K562 (cell line): ENCODE data around the gene CNRIP1. TPM values are rescaled to one million over a fixed set of nuclear protein-coding genes. Genes with fewer than 3 reads are reported as not detected.

Source experiments
- ATAC-seq: fragments of 200-7000 bp; cut with Tn5 transposase; 3 replicates; pipeline ENCODE4 v1.9.1; 2020; ENCODE audit warnings: moderate library complexity
- BruUV-seq: library from RNA; stranded (reverse); fragments of 400-500 nt; replicated peaks from 2 replicates; lab custom pipeline; 2021; lab: Mats Ljungman, UMichigan
- CTCF ChIA-PET: fragments of 300-600 bp; formaldehyde crosslinking; extraction: SDS; loops from one replicate; lab custom pipeline; 2021; ENCODE audit warnings: low intra/inter-chr PET ratio; lab: Yijun Ruan, JAX
- POLR2A ChIA-PET: fragments of 300-600, 350-650 bp; sonication (Branson Sonifier 250); formaldehyde crosslinking; extraction: SDS; loops from one replicate; lab custom pipeline; 2021; ENCODE audit warnings: antibody characterized with exemption, inconsistent platforms; lab: Yijun Ruan, JAX
- DNase-seq, 4 experiments: peaks; one replicate each; pipeline versions ENCODE4 v3.0.0 to v3.0.0-alpha.2; 2011 to 2018; ENCODE audit warnings: low spot score in 3 of 4, mixed read lengths in 3 of 4; ENCODE audit errors: extremely low read depth in 1 of 4
- FAIRE-seq: peaks from 2 replicates; lab custom pipeline; 2011; peaks lifted over from hg19 to GRCh38; lab: Jason Lieb, UNC
- H2AFZ ChIP-seq: 2 replicates; pipeline ENCODE4 v1.6.0; 2011; ENCODE audit warnings: low read depth, low read length, control low read depth, inconsistent platforms
- H3K27ac ChIP-seq: fragments of 200-600 bp; 3 replicates; pipeline ENCODE4 v1.8.0; 2011; ENCODE audit warnings: low read depth, mild to moderate bottlenecking, control low read depth, inconsistent platforms, low read length, moderate library complexity, mixed read lengths; ENCODE audit errors: extremely low read depth
- H3K27me3 ChIP-seq, 2 experiments: fragments of 300-600 bp in 1 of 2; 2 replicates in 1 of 2; 3 replicates in 1 of 2; pipeline versions ENCODE4 v1.6.0 to v1.8.0; 2011; ENCODE audit warnings: inconsistent platforms in 2 of 2, low read length in 2 of 2, mild to moderate bottlenecking in 1 of 2, mixed read lengths in 1 of 2, moderate library complexity in 1 of 2; ENCODE audit not compliant: control insufficient read depth in 2 of 2, insufficient read depth in 2 of 2
- H3K36me3 ChIP-seq: fragments of 300-600 bp; 3 replicates; pipeline ENCODE4 v1.8.0; 2011; ENCODE audit warnings: mild to moderate bottlenecking, low read length, inconsistent platforms; ENCODE audit not compliant: control insufficient read depth, insufficient read depth
- H3K4me1 ChIP-seq, 2 experiments: fragments of 200-600 bp in 1 of 2; replicated peaks in 1 of 2; 2 replicates in 1 of 2; 3 replicates in 1 of 2; pipeline versions ENCODE4 v1.5.1 to v1.8.0; 2011; ENCODE audit warnings: inconsistent platforms in 2 of 2, low read length in 2 of 2, mild to moderate bottlenecking in 1 of 2, mixed read lengths in 1 of 2, moderate library complexity in 1 of 2; ENCODE audit not compliant: control insufficient read depth in 2 of 2, insufficient read depth in 2 of 2
- H3K4me2 ChIP-seq: 2 replicates; pipeline ENCODE4 v1.6.1; 2011; ENCODE audit warnings: low read length, control low read depth, inconsistent platforms, mixed read lengths; ENCODE audit not compliant: insufficient read depth
- H3K4me3 ChIP-seq: fragments of 200-600 bp; sonication (generic), shearing (Covaris generic); 2 replicates; pipeline ENCODE4 v1.5.1; 2016; ENCODE audit warnings: control low read depth, inconsistent platforms
- H3K79me2 ChIP-seq: fragments of 200-600 bp; 3 replicates; pipeline ENCODE4 v1.8.0; 2011; ENCODE audit warnings: low read length, inconsistent platforms; ENCODE audit not compliant: control insufficient read depth, insufficient read depth
- H3K9ac ChIP-seq, 2 experiments: 2 replicates each; pipeline versions ENCODE4 v1.6.0 to v1.6.1; 2011; ENCODE audit warnings: low read depth in 2 of 2, low read length in 2 of 2, control low read depth in 1 of 2, inconsistent platforms in 1 of 2, mild to moderate bottlenecking in 1 of 2, mixed read lengths in 1 of 2; ENCODE audit not compliant: insufficient read depth in 1 of 2
- H3K9me1 ChIP-seq: one replicate; pipeline ENCODE4 v1.6.0; 2011; ENCODE audit warnings: inconsistent platforms, mild to moderate bottlenecking, low read length, moderate library complexity; ENCODE audit not compliant: control insufficient read depth, insufficient read depth
- H3K9me3 ChIP-seq: replicated peaks from 2 replicates; pipeline ENCODE4 v1.5.1; 2011; ENCODE audit warnings: low read depth, low read length, inconsistent platforms; ENCODE audit not compliant: control insufficient read depth, insufficient read depth
- H4K20me1 ChIP-seq: replicated peaks from 2 replicates; pipeline ENCODE4 v1.6.1; 2011; ENCODE audit warnings: low read length, inconsistent platforms, mixed read lengths; ENCODE audit not compliant: control insufficient read depth, insufficient read depth
- ATF1 ChIP-seq, 2 experiments: fragments of 450-650 bp in 1 of 2; IDR thresholded peaks; 2 replicates each; pipeline ENCODE4 v1.6.1; 2016; ENCODE audit warnings: missing compliant biosample characterization in 1 of 2, missing genetic modification characterization in 1 of 2
- CBX1 ChIP-seq: sonication (generic); IDR thresholded peaks from 2 replicates; pipeline ENCODE4 v1.6.1; 2016; ENCODE audit warnings: antibody characterized with exemption, low read depth, mild to moderate bottlenecking
- HMBOX1 ChIP-seq: sonication (generic); IDR thresholded peaks from 2 replicates; pipeline ENCODE4 v1.6.1; 2016
- HMG20A ChIP-seq: fragments of 450-650 bp; formaldehyde crosslinking; conservative IDR thresholded peaks from 2 replicates; pipeline ENCODE4 v1.4.0; 2020; ENCODE audit warnings: mild to moderate bottlenecking, mixed read lengths
- IRF2 ChIP-seq: sonication (generic); formaldehyde crosslinking; IDR thresholded peaks from 2 replicates; pipeline ENCODE4 v1.8.1; 2022; ENCODE audit warnings: mild to moderate bottlenecking, missing genetic modification reagents
- KAT2B ChIP-seq: IDR thresholded peaks from one replicate; pipeline ENCODE4 v1.6.1; 2012; ENCODE audit warnings: low read depth, mild to moderate bottlenecking, control low read depth, inconsistent platforms, low read length, moderate library complexity
- SRSF1 ChIP-seq: fragments of 200-400 bp; formaldehyde crosslinking; IDR thresholded peaks from 2 replicates; pipeline ENCODE4 v1.6.1; 2017; ENCODE audit warnings: mild to moderate bottlenecking, low read depth, low read length, moderate library complexity
- TAF9B ChIP-seq: fragments of 450-650 bp; IDR thresholded peaks from 2 replicates; pipeline ENCODE4 v1.6.1; 2018; ENCODE audit warnings: mild to moderate bottlenecking; ENCODE audit not compliant: partially characterized antibody
- ZKSCAN1 ChIP-seq: fragments of 150-350 bp; IDR thresholded peaks from 2 replicates; pipeline ENCODE4 v1.6.1; 2016; ENCODE audit warnings: low read depth, low read length
- ZNF384 ChIP-seq: IDR thresholded peaks from 2 replicates; pipeline ENCODE4 v1.6.1; 2012; ENCODE audit warnings: low read depth, low read length, improper control_type of control experiment
- in situ Hi-C: fragments of 300-500 bp; cut with MboI; formaldehyde crosslinking; loops from 4 replicates; pipeline ENCODE4 v1.15.0; 2018; ENCODE audit warnings: inconsistent platforms, mixed read lengths
- intact Hi-C: fragments of 100-400 bp; cut with micrococcal nuclease; formaldehyde crosslinking; loops from 2 replicates; pipeline ENCODE4 v1.14.2; 2022
- polyA plus RNA-seq, 8 experiments: library from polyadenylated mRNA; depleted of rRNA in 4 of 8; stranded (reverse) in 5 of 8; unstranded in 3 of 8; fragments of >200 nt; fragmentation: Nextera tagmentation in 2 of 8; fragmentation: Illumina TruSeq in 1 of 8; extraction: Ambion mirVana in 2 of 8; extraction: Trizol in 1 of 8; gene quantifications; 2 replicates each; pipeline versions ENCODE4 v1.2.1 to v1.2.3, GENCODE V29; 2011 to 2014; ENCODE audit warnings: inconsistent platforms in 1 of 8, missing spikeins in 1 of 8
- total RNA-seq, 7 experiments: library from RNA; depleted of rRNA in 6 of 7; stranded (reverse); fragments of >200 nt in 6 of 7; fragmentation: Illumina TruSeq in 2 of 7; extraction: Trizol in 2 of 7; gene quantifications; 2 replicates each; pipeline versions ENCODE4 v1.2.1 to v1.2.3, GENCODE V29; 2011 to 2021; ENCODE audit warnings: low replicate concordance in 1 of 7

CNRIP1 gene
- total and polyA plus RNA-seq, 9 of the 15 experiments (the other 6 are each of a cell fraction or from before 2014, with no cell fraction given) = 0.59 to 2.1 (median 1.5) TPM

GRCh38 chr2:68245672-68246071 lies 74.1 kb downstream of the CNRIP1 start:
- Histone ChIP-seq H3K9me1 (no peaks in the 10 kb centered on the region), H3K27me3 (no peaks in the 10 kb centered on the region), H3K27ac (no peak overlapping the region), H3K4me1 (peaks cover 7 to 33% of the 10 kb centered on the region in 2 experiments; a peak in 4 of 5 replicates), H3K4me3 (no peak overlapping the region), H3K79me2 (peaks cover 100% of the 10 kb centered on the region), H3K4me2 (no peak overlapping the region), H4K20me1 (peaks cover 48% of the 10 kb centered on the region), H3K9me3 (no peaks in the 10 kb centered on the region), H2AFZ (no peak overlapping the region), H3K36me3 (peaks cover 33% of the 10 kb centered on the region), H3K9ac (no peak overlapping the region)
- no peak for FAIRE-seq
- ChIA-PET POLR2A (interaction anchor here (3.2 kb wide), 1 partner anchor 10 kb away, joined by 13 read pairs; no protein-coding TSS in a partner anchor), CTCF (no interaction called here)
- ATAC-seq = no peak
- in situ Hi-C loops = no loop called here
- BruUV-seq = no TSS peak
- intact Hi-C loops = loop anchor here (10.0 kb wide), 1 partner anchor 61 kb away; no protein-coding TSS in a partner anchor
- no peak for TF ChIP-seq SRSF1
- TF ChIP-seq IRF2 = no peak
- TF ChIP-seq HMBOX1 = no peak
- no peak for TF ChIP-seq ZNF384
- no peak for TF ChIP-seq KAT2B
- no peak for TF ChIP-seq TAF9B
- no peak for TF ChIP-seq ATF1 (CRISPR knock-in tag; IDR thresholded peaks at IDR 0.05)
- no peak for TF ChIP-seq ATF1 (tag; IDR thresholded peaks at IDR 0.05)
- TF ChIP-seq CBX1 = no peak
- no peak for TF ChIP-seq ZKSCAN1
- no peak for TF ChIP-seq HMG20A (CRISPR knock-in tag)
- no peak for DNase-seq
